Osteoblast (primary cell): Measurements from ENCODE around the gene ZNF425. TPM values are rescaled to one million over a fixed set of nuclear protein-coding genes. Genes with fewer than 3 reads are reported as not detected.

Experiments used
- DNase-seq: peaks from one replicate; pipeline ENCODE4 v3.0.0; 2011; ENCODE audit warnings: low spot score, mixed read lengths; ENCODE audit not compliant: insufficient read length; ENCODE audit errors: missing footprints
- H2AFZ ChIP-seq: 2 replicates; pipeline ENCODE4 v1.6.0; 2011; ENCODE audit warnings: mild to moderate bottlenecking, low read length
- H3K27ac ChIP-seq: 2 replicates; pipeline ENCODE4 v1.5.1; 2011; ENCODE audit warnings: mild to moderate bottlenecking, low read depth, low read length, moderate library complexity
- H3K27me3 ChIP-seq: 2 replicates; pipeline ENCODE4 v1.6.0; 2012; ENCODE audit warnings: mild to moderate bottlenecking, control low read depth, inconsistent platforms, low read length, moderate library complexity; ENCODE audit not compliant: insufficient read depth
- H3K36me3 ChIP-seq: 2 replicates; pipeline ENCODE4 v1.5.1; 2011; ENCODE audit warnings: mild to moderate bottlenecking, low read length, control low read depth, moderate library complexity; ENCODE audit not compliant: insufficient read depth
- H3K4me1 ChIP-seq: 2 replicates; pipeline ENCODE4 v1.5.1; 2011; ENCODE audit warnings: mild to moderate bottlenecking, low read length, control low read depth, moderate library complexity; ENCODE audit not compliant: insufficient read depth
- H3K4me2 ChIP-seq: 2 replicates; pipeline ENCODE4 v1.6.0; 2011; ENCODE audit warnings: mild to moderate bottlenecking, low read length; ENCODE audit not compliant: insufficient read depth
- H3K4me3 ChIP-seq: fragments of 200-600 bp; sonication (generic); 3 replicates; pipeline ENCODE4 v1.5.1; 2012; ENCODE audit warnings: mild to moderate bottlenecking, low read length, inconsistent platforms; ENCODE audit not compliant: insufficient read depth
- H3K79me2 ChIP-seq: 2 replicates; pipeline ENCODE4 v1.6.0; 2012; ENCODE audit warnings: mild to moderate bottlenecking, low read length, control low read depth, inconsistent platforms; ENCODE audit not compliant: insufficient read depth
- H3K9me3 ChIP-seq: 2 replicates; pipeline ENCODE4 v1.5.1; 2011; ENCODE audit warnings: low read depth, low read length, control low read depth
- H4K20me1 ChIP-seq: 2 replicates; pipeline ENCODE4 v1.6.0; 2012; ENCODE audit warnings: mild to moderate bottlenecking, low read length, control low read depth; ENCODE audit not compliant: insufficient read depth
- total RNA-seq: library from RNA; depleted of rRNA; stranded (reverse); fragments of >200 nt; gene quantifications from 2 replicates; pipeline ENCODE4 v1.2.3, GENCODE V29; 2012
- TF ChIP-seq, protein P1 (sequence below): IDR thresholded peaks from 2 replicates; pipeline ENCODE4 v1.5.1; 2011; ENCODE audit warnings: mild to moderate bottlenecking, low read depth, low read length, moderate library complexity; ENCODE audit errors: extremely low read depth

The ZNF425 gene
- total RNA-seq, 1 donor, result 4.3 TPM

DNA sequence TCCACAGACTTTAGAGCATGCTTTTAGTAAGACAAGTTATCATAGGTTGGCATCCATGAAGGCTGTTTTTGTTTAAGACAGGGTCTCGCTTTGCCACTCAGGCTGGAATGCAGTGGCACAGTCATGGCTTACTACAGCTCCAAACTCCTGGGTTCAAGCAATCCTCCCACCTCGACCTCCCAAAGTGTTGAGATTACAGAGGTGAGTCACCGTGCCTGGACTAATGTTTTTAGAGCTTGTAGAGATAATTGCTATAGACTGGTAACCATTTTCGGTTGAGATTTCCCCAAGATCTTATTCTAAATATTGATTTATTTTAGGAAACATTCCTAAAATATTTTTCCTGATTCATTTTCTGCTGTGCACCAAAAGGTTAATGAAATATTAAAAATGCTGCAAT is 15.8 kb upstream of the ZNF425 start:
- H3K4me3 ChIP-seq, result no peak overlapping the region
- H3K36me3 ChIP-seq, result no peaks in the 10 kb centered on the region
- H3K27me3 ChIP-seq, result no peaks in the 10 kb centered on the region
- H4K20me1 ChIP-seq, result no peaks in the 10 kb centered on the region
- no peaks in the 10 kb centered on the region for H3K9me3 ChIP-seq
- H3K4me1 ChIP-seq, result peaks cover 13% of the 10 kb centered on the region
- peaks cover under 1% of the 10 kb centered on the region for H3K79me2 ChIP-seq
- DNase-seq, result no peak
- H3K4me2 ChIP-seq, result no peak overlapping the region
- H3K27ac ChIP-seq, result no peak overlapping the region
- H2AFZ ChIP-seq, result no peak overlapping the region
- TF ChIP-seq, protein P1, sequence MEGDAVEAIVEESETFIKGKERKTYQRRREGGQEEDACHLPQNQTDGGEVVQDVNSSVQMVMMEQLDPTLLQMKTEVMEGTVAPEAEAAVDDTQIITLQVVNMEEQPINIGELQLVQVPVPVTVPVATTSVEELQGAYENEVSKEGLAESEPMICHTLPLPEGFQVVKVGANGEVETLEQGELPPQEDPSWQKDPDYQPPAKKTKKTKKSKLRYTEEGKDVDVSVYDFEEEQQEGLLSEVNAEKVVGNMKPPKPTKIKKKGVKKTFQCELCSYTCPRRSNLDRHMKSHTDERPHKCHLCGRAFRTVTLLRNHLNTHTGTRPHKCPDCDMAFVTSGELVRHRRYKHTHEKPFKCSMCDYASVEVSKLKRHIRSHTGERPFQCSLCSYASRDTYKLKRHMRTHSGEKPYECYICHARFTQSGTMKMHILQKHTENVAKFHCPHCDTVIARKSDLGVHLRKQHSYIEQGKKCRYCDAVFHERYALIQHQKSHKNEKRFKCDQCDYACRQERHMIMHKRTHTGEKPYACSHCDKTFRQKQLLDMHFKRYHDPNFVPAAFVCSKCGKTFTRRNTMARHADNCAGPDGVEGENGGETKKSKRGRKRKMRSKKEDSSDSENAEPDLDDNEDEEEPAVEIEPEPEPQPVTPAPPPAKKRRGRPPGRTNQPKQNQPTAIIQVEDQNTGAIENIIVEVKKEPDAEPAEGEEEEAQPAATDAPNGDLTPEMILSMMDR, result no peak

DNA sequence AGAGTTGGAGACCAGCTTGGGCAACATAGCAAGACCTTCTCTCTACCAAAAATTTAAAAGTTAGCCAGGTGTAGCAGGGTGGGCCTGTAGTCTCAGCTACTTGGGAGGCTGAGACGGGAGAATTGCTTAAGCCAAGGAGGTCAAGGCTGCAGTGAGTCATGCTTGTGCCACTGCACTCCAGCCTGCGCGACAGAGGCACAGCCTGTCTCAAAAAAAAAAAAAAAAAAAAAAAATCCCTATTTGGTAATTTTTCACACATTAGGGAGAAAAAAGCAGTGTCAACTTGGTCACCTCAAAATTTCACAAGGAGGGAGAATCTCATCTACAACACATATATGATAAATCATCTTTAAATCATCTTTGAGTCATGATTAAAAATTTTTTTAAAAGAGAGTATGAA is 14.7 kb upstream of the ZNF425 start:
- peaks cover 10% of the 10 kb centered on the region for H3K4me1 ChIP-seq
- peak; percentile 39 for DNase-seq
- H4K20me1 ChIP-seq, result no peaks in the 10 kb centered on the region
- TF ChIP-seq, protein P1, result no peak
- no peaks in the 10 kb centered on the region for H3K79me2 ChIP-seq
- no peak overlapping the region for H3K4me3 ChIP-seq
- H3K27ac ChIP-seq, result no peak overlapping the region
- H3K36me3 ChIP-seq, result no peaks in the 10 kb centered on the region
- H3K4me2 ChIP-seq, result no peak overlapping the region
- no peaks in the 10 kb centered on the region for H3K9me3 ChIP-seq
- no peaks in the 10 kb centered on the region for H3K27me3 ChIP-seq
- no peak overlapping the region for H2AFZ ChIP-seq

DNA sequence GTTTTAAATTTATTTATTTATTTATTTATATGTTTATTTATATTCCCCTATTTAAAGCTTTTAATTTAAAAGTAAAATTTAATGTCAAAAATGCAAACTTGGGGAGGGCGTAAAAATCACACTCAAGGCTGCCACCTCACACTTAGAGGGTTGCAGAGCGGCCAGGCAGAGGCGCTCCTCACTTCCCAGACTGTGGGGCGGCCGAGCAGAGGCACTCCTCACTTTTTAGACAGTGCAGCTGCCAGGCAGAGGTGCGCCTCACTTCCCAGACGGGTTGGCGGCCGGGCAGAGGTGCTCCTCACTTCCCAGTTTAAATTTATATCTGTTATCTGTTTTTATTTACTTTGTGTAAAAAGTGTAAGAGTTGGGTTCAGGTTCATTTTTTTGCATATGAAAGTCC is 10.0 kb upstream of the ZNF425 start:
- Histone ChIP-seq H2AFZ (no peak overlapping the region), H3K27me3 (no peaks in the 10 kb centered on the region), H3K36me3 (peaks cover 3% of the 10 kb centered on the region), H3K79me2 (no peaks in the 10 kb centered on the region), H3K4me1 (no peaks in the 10 kb centered on the region), H3K27ac (no peak overlapping the region), H4K20me1 (no peaks in the 10 kb centered on the region), H3K4me2 (no peak overlapping the region), H3K4me3 (no peak overlapping the region), H3K9me3 (no peaks in the 10 kb centered on the region)
- TF ChIP-seq, protein P1, result no peak
- peak; percentile 43 for DNase-seq

DNA sequence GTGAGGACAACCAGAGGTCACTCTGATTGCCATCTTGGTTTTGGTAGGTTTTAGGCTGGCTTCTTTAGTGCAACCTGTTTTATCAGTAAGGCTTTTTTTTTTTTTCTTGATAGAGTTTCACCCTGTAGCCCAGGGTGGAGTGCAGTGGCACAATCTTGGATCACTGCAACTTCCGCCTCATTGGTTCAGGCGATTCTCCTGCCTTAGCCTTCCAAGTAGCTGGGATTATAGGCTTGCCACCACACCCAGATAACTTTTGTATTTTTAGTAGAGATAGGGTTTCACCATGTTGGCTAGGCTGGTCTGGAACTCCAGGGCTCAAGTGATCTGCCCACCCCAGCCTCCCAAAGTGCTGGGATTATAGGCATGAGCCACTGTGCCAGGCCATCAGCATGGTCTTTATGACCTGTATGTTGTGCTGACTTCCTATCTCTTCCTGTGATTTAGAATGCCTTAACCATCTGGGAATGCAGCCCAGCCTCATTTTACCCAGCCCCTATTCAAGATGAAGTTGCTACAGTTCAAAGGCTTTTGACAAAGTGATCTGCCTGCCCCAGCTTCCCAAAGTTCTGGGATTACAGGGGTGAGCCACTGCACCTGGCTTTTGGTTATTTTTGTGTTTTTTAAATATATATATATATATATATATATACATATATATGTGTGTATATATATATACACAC is 7.0 kb upstream of the ZNF425 start:
- H3K36me3 ChIP-seq, result peaks cover 17% of the 10 kb centered on the region
- TF ChIP-seq, protein P1, result no peak
- H3K27ac ChIP-seq, result no peak overlapping the region
- no peak overlapping the region for H3K4me3 ChIP-seq
- no peaks in the 10 kb centered on the region for H3K4me1 ChIP-seq
- H2AFZ ChIP-seq, result no peak overlapping the region
- peaks cover 2% of the 10 kb centered on the region for H3K79me2 ChIP-seq
- no peaks in the 10 kb centered on the region for H4K20me1 ChIP-seq
- no peak overlapping the region for H3K4me2 ChIP-seq
- DNase-seq, result no peak
- no peaks in the 10 kb centered on the region for H3K27me3 ChIP-seq
- no peaks in the 10 kb centered on the region for H3K9me3 ChIP-seq
